GM03348 (cell line): ENCODE data around the gene CPNE5.
A peak's percentile ranks its signal among the peaks of the same experiment; 100 is the strongest.

ENCODE experiments used
- DNase-seq: peaks from one replicate; pipeline ENCODE4 v3.0.0; 2012; ENCODE audit warnings: low spot score

Gene CPNE5

GRCh38 chr6:36838896-36839748 is at the start of gene CPNE5:
CPNE5 (minus strand) TSS chr6:36839444; CDS start chr6:36839377, 67 bp downstream.
- DNase-seq: peak; percentile 26

DNA sequence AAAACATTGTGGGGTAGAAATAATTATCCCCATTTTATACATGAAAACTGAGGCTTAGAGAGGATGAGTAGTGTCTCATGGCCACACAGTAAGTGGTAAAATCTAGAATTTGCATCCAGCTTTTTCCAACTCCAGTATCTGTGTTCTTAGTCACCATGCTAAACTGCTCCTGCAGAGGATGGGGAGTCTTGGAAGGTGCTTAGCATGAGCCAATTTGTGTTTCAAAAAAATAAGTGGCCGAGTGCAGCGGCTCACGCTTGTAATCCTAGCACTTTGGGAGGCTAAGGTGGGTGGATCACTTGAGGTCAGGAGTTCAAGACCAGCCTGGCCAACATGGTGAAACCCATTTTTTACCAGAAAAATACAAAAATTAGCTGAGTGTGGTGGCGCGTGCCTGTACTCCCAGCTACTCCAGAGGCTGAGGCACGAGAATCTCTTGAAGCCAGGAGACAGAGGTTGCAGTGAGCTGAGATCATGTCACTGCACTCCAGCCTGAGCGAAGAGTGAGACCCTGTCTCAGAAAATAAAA is 48.9 kb upstream of the CPNE5 start:
- DNase-seq: no peak

DNA sequence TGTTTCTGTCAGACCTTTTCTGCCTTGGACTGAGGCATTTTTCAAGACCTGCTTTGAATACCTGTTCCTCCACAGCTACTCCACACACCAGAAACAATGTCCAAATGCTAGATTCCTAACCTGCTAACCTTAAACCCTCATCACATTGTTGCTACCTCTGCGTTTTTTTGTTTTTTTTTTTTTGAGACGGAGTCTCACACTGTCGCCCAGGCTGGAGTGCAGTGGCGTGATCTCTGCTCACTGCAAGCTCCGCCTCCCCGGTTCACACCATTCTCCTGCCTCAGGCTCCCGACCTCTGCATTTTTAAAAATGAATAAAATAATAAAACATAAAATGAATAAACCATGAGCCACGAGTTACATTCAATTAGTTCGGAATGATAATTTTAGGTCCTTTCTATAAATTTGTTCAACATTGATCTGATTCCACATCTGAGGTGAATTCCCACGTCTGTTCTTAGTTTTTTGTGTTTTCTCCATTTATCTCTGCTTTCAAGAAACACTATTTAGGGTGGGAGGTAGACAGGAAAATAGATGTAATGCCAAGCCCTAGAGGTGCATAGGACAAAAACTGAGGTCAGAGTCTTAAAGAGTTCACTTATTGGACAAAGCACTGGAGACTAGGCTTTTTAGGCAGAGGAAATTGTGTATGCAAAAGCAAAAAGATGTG is 47.8 kb upstream of the CPNE5 start:
- no peak for DNase-seq

- peak; percentile 95 for DNase-seq
Observed at GRCh38 chr6:36885461-36886401, 46.5 kb upstream of the CPNE5 start, which contains the start of gene C6orf89. C6orf89 (plus strand) TSS chr6:36885952; CDS start chr6:36899445, 13,493 bp downstream.

DNA sequence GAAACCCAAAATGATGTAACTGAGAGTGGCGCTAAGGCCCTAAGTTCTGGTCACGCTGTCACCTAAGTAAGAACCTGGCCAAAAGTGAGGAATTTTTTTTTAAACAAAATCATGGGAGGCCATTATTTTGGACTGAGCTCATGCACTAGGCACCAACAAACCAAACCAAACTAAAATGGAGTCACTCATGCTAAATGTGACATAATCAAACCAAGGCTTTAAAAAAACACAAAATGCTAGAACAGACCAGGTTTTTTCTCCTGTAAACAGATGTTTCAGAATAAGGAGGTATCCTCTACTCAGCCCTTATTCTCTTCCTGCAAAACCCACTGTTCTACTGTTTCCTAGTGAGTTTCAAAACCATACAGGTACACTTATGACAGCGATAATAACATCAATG is 45.4 kb upstream of the CPNE5 start:
- no peak for DNase-seq

- no peak for DNase-seq
Observed at GRCh38 chr6:36875250-36875633, 36.0 kb upstream of the CPNE5 start.

DNA sequence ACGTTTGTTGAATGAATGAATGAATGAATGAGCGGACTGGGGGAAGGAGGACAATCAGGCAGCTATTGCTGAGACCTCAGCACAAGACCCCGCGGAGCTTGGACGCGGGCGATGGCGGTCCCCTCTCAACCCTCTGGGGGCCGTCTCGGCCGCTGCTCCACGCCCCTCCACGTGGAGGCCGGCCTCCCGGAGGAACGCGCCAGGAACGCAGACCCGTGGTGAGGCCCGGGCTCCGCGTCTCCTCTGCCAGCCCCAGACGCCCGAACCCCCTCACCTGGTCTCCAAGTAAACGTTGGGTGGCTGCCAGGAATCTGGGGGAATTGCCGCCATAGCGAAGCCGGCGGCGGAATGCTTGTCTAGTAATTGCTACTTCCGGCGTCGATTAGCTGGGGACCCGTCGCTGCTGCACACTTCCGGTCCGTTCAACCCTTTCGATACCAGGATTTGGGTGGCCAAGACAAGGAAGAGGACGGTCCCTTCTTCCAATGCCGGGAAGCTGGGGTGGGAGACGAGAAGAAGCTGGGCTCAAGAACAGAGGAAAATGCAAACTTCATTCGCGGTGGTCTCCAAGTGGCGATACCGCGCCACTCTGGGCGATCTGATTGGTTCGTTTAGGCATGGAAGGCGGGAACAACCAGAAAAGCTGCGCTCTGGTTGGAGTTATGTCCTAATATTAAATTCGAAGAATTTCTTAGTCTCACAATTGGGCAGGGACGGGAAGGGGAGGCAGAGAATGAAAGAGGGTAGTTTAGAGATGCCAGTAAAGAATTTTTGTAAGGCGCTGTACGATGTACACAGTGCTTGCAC is 35.4 kb upstream of the CPNE5 start, which contains the start of gene PPIL1:
PPIL1 (minus strand) TSS at position 361 of the 807 bp plus-strand sequence; CDS start at position 330, 31 bp downstream.
- DNase-seq: peak; percentile 94

DNA sequence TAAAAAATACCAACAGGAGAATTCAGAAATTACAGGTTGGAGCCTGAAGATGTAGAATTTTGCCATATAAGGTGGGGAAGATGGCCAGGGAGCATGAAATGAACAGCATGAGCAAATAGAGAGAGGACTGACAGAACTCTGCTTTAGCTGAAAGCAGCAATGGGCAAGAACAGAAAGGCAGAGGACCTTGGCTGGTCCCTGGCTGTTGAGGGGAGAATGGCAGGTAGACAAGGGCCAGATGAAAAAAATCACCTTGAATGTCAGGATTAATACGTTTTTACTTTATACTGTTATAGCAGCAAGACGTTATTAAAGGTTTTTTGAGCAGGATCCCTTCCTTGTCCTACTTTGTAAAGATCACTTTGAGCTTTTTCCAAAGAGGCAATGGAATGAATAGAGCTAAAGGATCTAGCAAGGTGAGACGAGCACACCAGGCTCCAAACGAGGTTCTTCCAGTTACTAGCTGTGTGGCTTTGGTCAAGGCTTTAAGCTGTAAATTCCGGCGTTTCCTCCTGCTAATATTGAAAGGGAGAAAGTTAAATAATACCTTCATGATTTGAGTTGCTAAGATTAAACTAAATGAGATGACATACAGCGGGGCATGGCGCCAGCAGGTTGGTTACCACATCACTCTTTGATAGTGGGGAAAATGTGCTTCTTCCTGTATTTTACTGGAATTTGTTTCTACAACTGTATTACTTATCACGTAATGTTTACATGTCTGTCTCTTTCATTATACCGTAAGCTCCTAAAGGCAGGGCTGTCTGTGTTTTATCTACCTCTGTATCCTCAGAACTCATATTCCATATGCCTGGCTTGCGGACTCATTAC is 34.6 kb upstream of the CPNE5 start:
- no peak for DNase-seq

- DNase-seq: no peak
Observed at GRCh38 chr6:36873115-36873514, 33.9 kb upstream of the CPNE5 start.

DNA sequence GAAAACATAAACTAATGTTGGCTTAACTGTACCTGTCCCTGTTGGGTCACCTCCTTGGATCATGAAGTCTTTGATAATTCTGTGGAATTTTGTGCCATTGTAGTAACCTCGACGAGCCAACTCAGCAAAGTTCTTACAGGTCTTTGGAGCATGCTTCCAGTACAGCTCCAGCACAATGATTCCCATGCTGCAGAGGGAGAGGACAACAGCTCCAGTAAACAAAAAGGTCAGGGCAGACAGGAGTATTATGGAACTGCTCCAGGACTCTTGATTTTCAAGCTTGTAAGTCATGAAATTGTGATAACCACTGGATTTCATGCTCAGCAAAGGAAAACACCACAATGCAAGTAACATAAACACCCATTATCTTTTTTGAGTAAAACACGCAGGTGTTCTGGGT is 32.4 kb upstream of the CPNE5 start:
- no peak for DNase-seq

DNA sequence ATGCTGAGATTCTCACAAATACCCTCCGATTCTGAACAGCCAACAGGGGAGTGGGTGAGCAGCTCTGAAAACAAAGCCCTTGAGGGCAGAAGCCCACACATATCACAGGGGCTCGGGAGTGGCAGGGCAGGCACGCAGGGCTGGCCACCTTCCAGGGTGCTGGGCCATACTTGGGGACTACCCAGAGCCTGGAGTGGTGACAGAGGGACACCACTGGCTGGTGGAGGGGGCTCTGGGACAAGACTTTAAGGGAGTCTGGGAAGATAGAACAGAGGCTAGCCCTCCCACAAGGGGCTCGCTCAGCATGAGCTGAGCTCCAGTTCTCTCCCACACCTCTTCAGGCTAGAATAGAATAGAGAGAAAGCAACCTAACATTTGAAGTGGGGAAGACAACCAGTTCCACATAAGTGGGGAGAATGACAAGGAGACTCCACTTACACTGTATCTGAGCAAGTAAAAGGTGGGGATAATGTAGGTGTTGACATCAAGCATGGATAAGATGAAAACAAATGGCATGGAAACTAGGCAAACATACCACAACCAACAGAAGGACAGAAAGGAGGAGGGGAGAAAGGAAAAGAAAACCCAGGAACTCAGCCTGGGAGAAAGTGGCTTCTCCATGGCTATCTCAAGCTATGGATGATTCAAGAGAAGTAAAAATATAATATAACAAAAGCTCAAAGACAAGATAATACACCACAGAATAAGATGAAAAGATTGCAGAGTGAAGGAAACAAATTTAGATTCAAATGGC is 28.4 kb upstream of the CPNE5 start:
- no peak for DNase-seq

DNA sequence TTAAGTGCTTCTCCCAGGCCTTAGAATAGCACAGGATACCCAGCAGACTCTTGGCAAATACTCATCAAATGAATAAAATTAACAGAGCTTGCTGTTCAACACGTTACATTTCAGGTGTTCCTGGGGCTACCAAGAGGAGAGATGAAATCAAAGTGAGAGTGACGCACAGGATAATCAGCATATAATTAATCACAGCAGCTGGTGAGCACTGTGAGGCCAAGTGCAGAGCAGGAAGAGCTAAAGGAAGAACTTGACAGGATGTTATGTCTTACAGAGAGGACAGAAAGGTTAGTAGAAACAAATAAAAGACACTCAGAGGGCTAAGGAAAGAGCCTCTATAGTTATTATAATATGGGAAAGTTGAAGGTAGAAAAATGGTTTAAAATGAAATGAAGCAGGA is 26.6 kb upstream of the CPNE5 start:
- DNase-seq: no peak

DNA sequence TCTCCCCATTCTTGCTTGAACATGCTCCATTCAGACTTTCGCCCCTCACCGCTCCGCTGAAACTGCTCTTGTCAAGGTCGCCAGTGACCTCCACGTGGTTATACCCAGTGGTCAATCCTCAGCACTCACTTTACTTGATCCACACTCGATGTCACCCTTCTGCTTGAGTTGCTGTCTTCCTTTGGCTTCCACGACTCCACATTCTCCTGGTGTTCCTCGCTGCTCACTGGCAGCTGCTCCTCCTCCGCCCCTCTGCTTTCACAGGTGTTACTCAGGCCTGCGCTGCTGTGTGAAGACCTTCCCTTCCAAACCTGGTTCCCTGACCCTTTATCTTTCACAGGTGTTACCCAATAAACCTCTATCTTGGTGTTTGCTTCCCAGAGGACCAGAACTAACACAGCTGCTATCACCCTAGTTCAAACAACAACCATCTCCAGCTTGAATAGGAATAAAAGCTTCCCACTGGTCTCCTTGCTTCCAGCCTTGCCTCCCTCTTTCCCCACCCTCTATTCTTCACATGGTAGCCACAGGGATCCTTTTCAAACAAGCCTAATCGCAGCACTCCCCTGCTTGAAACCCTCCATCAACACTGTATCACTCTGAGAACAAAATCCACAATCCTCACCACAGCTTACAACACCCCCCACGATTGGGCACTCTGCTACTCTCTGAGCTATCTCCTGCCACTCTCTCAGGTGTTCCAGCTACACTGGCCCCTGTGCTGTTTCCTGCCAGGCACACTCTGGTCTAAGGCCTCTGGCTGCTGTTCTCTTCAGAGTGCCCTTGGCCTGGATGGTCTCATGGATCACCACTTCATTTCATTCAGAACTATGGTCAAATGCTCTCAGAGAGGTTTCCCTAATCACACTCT is 24.7 kb upstream of the CPNE5 start:
- DNase-seq: no peak

DNA sequence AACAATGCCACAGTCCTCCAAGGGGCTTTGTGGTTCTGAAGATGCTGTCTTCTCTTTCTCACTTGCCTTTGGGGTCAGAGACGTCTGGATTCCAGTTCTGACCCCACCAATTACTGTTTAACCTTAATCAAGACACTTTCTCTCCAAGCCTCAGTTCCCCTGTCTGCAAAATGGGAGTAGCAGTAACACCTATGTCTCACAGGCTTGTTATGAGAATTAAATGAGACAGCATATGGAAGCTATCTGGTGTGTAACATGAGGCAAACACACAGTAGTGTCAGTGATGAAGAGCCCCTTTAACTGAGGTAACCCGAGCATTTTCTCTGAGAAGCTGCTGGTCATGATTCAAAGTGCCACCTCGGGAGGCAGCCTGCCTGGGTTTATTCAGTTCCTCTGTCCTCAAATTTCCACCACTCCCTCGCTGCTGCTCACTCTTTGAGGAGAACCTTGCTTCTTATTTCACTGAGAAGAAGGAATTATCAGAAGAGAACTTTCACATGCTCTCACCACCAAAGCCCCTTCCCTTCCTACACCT is 23.7 kb upstream of the CPNE5 start:
- no peak for DNase-seq

- no peak for DNase-seq
Observed at GRCh38 chr6:36862164-36862847, 23.1 kb upstream of the CPNE5 start.

GRCh38 chr6:36860126-36860525 is 20.9 kb upstream of the CPNE5 start:
- no peak for DNase-seq

DNA sequence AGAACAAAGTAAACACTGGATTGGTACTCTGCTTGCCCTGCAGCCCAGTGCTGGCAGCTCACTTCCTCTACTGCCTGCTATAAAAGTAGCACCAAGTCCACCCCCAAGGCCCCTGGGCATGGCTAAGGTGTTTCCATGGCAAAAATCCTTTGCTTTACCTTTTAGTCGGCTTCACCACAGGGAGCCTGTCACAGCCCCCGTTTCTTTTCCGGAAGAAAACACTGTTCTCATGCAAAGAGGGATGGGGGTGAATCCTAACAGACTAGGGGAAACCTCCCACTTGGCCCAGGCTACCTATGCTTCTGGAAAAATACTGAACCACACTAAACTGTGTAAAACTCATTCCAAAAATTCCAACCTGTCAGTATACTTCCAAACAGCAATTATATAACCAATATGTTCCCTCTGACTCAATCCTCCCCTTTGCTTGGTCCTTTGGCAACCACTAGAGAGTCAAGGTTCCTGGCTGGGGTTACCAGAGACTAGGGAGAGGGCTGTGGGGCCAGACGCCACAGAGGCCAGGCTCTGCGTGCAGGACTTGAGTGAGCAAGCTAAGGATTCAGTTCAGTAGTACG is 19.2 kb upstream of the CPNE5 start:
- DNase-seq: peak; percentile 41
